Measurements from ENCODE around the gene MCCC2.
A peak's percentile ranks its signal among the peaks of the same experiment; 100 is the strongest.
"Not testable (repeated sequence)": the region's sequence is repeated elsewhere in the genome, so short reads cannot be mapped to it uniquely, and the experiment has no call there.

Gene MCCC2

GRCh38 chr5:71586941-71587765, at the start of gene MCCC2:
Gene MCCC2, plus strand, starts transcription at chr5:71587340. Its CDS starts 86 bp downstream, at chr5:71587426.
- peak; percentile 86 for DNase-seq

- DNase-seq, result no peak
Measured at GRCh38 chr5:71537687-71538086, 49.5 kb upstream of the MCCC2 start.

- DNase-seq, result not testable (repeated sequence)
Measured at GRCh38 chr5:71550885-71551284, 36.3 kb upstream of the MCCC2 start.

GRCh38 chr5:71551582-71551981, 35.6 kb upstream of the MCCC2 start:
- not testable (repeated sequence) for DNase-seq

GRCh38 chr5:71552026-71552749, 35.0 kb upstream of the MCCC2 start:
- DNase-seq, result not testable (repeated sequence)

GRCh38 chr5:71563161-71563560, 24.0 kb upstream of the MCCC2 start:
- DNase-seq, result no peak

- DNase-seq, result no peak
Measured at GRCh38 chr5:71564895-71565294, 22.2 kb upstream of the MCCC2 start.

- DNase-seq, result no peak
Measured at GRCh38 chr5:71569748-71570509, 17.2 kb upstream of the MCCC2 start.

GRCh38 chr5:71571811-71572210, 15.3 kb upstream of the MCCC2 start:
- DNase-seq, result not testable (repeated sequence)

- DNase-seq, result no peak
Measured at GRCh38 chr5:71573591-71573990, 13.5 kb upstream of the MCCC2 start.

GRCh38 chr5:71575588-71575987, 11.6 kb upstream of the MCCC2 start:
- DNase-seq, result not testable (repeated sequence)

- no peak for DNase-seq
Measured at GRCh38 chr5:71576241-71576640, 10.9 kb upstream of the MCCC2 start.

- not testable (repeated sequence) for DNase-seq
Measured at GRCh38 chr5:71577839-71578238, 9.3 kb upstream of the MCCC2 start.

- no peak for DNase-seq
Measured at GRCh38 chr5:71582945-71583584, 4.1 kb upstream of the MCCC2 start.

- DNase-seq, result peak; percentile 49
Measured at GRCh38 chr5:71586052-71586940, 844 bp upstream of the MCCC2 start.

GRCh38 chr5:71587766-71588532, 809 bp downstream of the MCCC2 start:
- no peak for DNase-seq

GRCh38 chr5:71588533-71588885, 1.4 kb downstream of the MCCC2 start:
- DNase-seq, result no peak

GRCh38 chr5:71589903-71590302, 2.8 kb downstream of the MCCC2 start:
- no peak for DNase-seq

- DNase-seq, result no peak
Measured at GRCh38 chr5:71591100-71591499, 4.0 kb downstream of the MCCC2 start.

- no peak for DNase-seq
Measured at GRCh38 chr5:71596169-71596568, 9.0 kb downstream of the MCCC2 start.

GRCh38 chr5:71597001-71597400, 9.9 kb downstream of the MCCC2 start:
- no peak for DNase-seq
